Nephron progenitor cell (in vitro differentiated cells): ENCODE results near the gene CDH4.

Source experiments
- DNase-seq: peaks from one replicate; pipeline ENCODE4 v3.0.0; 2021
- H3K27ac Mint-ChIP-seq: 2 replicates; pipeline ENCODE4 v1.8.0; 2021; ENCODE audit warnings: mild to moderate bottlenecking, moderate library complexity, mixed read lengths
- H3K27me3 Mint-ChIP-seq: 2 replicates; pipeline ENCODE4 v1.8.0; 2021; ENCODE audit warnings: mild to moderate bottlenecking, low read depth, mixed read lengths; ENCODE audit not compliant: poor library complexity
- H3K36me3 Mint-ChIP-seq: 2 replicates; pipeline ENCODE4 v1.8.0; 2021; ENCODE audit warnings: low read depth, mixed read lengths
- H3K4me1 Mint-ChIP-seq: 2 replicates; pipeline ENCODE4 v1.8.0; 2021; ENCODE audit warnings: mixed read lengths
- H3K4me3 Mint-ChIP-seq: 2 replicates; pipeline ENCODE4 v1.8.0; 2021; ENCODE audit warnings: mild to moderate bottlenecking, moderate library complexity, mixed read lengths
- H3K9me3 Mint-ChIP-seq: 2 replicates; pipeline ENCODE4 v1.8.0; 2021; ENCODE audit warnings: mild to moderate bottlenecking, moderate library complexity, mixed read lengths
- CTCF ChIP-seq: fragments of 200-600 bp; sonication (generic); IDR thresholded peaks from 2 replicates; pipeline ENCODE4 v1.5.0; 2021; ENCODE audit warnings: antibody characterized with exemption

CDH4 gene

DNA sequence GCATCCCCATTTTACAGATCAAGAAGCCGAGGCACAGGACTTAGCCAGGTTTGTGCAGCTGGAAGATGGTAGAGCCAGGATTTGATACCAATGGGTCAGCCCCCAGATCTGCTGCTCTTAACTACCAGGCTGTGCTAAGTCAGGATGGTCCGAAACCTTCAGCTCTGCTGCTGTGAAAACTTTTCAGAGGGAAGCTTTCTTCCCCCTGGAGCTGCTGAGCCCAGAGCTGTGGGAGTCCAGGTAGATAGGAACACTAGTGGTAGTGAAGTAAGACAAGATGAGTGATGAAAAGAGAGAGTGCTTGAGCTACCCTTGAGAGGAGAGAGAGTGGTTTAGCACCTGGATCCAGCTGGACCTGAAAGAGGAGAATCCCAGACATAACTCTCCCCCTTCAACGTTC, 230.8 kb downstream of the CDH4 start:
- no peak for DNase-seq
- TF ChIP-seq CTCF = no peak
- H3K4me1 Mint-ChIP-seq = peaks cover 15% of the 10 kb centered on the region
- no peaks in the 10 kb centered on the region for H3K36me3 Mint-ChIP-seq
- H3K4me3 Mint-ChIP-seq = no peak overlapping the region
- H3K9me3 Mint-ChIP-seq = peaks cover 4% of the 10 kb centered on the region
- H3K27me3 Mint-ChIP-seq = peaks cover 7% of the 10 kb centered on the region
- H3K27ac Mint-ChIP-seq = no peak overlapping the region

DNA sequence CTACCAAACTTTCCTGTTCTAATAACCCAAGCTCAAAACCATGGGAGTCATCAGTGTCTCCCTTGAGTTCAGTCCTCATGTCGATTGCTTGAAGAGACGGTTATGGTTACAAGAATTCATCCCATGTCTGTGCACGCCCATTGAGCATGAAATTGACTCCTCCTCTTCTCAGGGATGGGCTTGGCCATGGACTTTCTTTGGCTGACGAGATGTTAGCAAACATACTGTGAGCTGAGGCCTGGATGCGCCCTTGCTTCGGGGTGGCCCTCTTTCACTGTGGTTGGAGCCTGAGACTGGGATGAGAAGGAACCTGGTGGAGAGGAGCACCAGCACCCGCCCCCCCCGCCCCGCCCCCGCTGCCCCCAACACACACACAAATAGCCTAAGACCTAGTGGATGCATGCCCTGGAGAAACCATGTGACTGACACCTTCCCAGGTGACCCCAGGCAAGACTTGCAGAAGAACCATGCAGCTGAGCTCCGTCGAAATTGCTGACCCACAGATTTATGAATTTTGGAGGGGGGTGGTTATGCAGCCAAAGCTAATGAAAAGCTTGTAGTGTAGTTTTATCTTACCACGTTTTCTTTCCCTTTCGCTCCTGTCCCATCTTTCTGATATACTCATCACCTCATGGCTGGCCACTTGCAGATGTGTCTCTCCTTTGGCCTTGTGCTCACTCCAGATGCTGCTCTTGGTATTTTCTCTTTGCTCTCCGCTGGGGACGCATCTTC, 231.4 kb downstream of the CDH4 start:
- H3K36me3 Mint-ChIP-seq = no peaks in the 10 kb centered on the region
- H3K27ac Mint-ChIP-seq = no peak overlapping the region
- peaks cover 15% of the 10 kb centered on the region for H3K4me1 Mint-ChIP-seq
- H3K9me3 Mint-ChIP-seq = peaks cover 4% of the 10 kb centered on the region
- no peak overlapping the region for H3K4me3 Mint-ChIP-seq
- peaks cover 7% of the 10 kb centered on the region for H3K27me3 Mint-ChIP-seq
- TF ChIP-seq CTCF = no peak
- DNase-seq = no peak

- Mint-ChIP-seq H3K4me1 (peaks cover 15% of the 10 kb centered on the region), H3K36me3 (no peaks in the 10 kb centered on the region), H3K27ac (no peak overlapping the region), H3K4me3 (no peak overlapping the region), H3K9me3 (no peaks in the 10 kb centered on the region), H3K27me3 (peaks cover 10% of the 10 kb centered on the region)
- no peak for DNase-seq
- TF ChIP-seq CTCF = no peak
Observed at GRCh38 chr20:61486198-61486597, 234.1 kb downstream of the CDH4 start.

- Mint-ChIP-seq H3K4me1 (peaks cover 15% of the 10 kb centered on the region), H3K36me3 (no peaks in the 10 kb centered on the region), H3K9me3 (no peaks in the 10 kb centered on the region), H3K27me3 (peaks cover 10% of the 10 kb centered on the region), H3K4me3 (no peak overlapping the region), H3K27ac (no peak overlapping the region)
- no peak for TF ChIP-seq CTCF
- no peak for DNase-seq
Observed at GRCh38 chr20:61487346-61487996, 235.4 kb downstream of the CDH4 start.

DNA sequence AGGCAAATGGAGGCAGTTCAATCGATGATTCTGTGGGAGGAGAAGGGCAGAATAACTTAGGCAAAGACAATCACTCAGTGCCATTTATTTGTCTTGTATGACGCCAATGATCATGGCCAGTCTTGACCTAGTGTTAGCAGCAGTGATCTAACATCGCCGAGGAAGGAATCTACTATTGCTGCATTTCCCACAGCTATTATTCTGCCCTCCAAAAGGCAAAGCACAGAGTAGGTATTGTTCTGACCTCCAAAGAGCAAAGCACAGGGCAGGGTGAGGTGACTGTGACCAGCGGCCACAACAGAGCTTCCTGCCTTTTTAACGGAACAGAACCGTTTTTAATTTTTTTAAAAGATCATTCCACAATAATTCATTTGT, 235.9 kb downstream of the CDH4 start:
- H3K36me3 Mint-ChIP-seq = no peaks in the 10 kb centered on the region
- no peaks in the 10 kb centered on the region for H3K9me3 Mint-ChIP-seq
- peaks cover 10% of the 10 kb centered on the region for H3K27me3 Mint-ChIP-seq
- no peak for TF ChIP-seq CTCF
- no peak for DNase-seq
- no peak overlapping the region for H3K4me3 Mint-ChIP-seq
- no peak overlapping the region for H3K27ac Mint-ChIP-seq
- H3K4me1 Mint-ChIP-seq = peaks cover 15% of the 10 kb centered on the region

DNA sequence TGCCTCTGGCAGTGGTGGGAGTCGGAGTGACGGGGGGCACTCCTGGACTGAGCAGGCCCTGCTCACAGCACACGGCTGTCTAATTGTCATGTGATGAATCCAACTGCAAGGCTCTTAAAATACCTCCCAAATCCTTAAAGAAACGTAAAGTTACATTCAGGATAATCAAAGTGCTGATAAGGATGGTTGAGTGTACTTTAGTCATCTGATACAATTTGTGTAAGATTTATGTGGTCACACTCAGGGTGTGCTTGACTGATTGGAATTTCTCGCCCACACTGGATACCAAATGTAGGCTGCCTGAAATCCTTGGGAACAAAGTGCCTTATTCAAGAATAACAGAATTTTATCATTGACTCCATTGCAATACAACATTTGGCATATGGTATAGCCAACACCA, 238.7 kb downstream of the CDH4 start:
- Mint-ChIP-seq H3K36me3 (no peaks in the 10 kb centered on the region), H3K4me1 (peaks cover 15% of the 10 kb centered on the region), H3K4me3 (no peak overlapping the region), H3K27ac (no peak overlapping the region), H3K27me3 (peaks cover 6% of the 10 kb centered on the region), H3K9me3 (no peaks in the 10 kb centered on the region)
- DNase-seq = no peak
- TF ChIP-seq CTCF = no peak
